ENCODE measurements around the gene UXS1. TPM values are rescaled to one million over a fixed set of nuclear protein-coding genes. Genes with fewer than 3 reads are reported as not detected.

UXS1 gene
- total RNA-seq, 1 donor from 2014 or later: 141 TPM

DNA sequence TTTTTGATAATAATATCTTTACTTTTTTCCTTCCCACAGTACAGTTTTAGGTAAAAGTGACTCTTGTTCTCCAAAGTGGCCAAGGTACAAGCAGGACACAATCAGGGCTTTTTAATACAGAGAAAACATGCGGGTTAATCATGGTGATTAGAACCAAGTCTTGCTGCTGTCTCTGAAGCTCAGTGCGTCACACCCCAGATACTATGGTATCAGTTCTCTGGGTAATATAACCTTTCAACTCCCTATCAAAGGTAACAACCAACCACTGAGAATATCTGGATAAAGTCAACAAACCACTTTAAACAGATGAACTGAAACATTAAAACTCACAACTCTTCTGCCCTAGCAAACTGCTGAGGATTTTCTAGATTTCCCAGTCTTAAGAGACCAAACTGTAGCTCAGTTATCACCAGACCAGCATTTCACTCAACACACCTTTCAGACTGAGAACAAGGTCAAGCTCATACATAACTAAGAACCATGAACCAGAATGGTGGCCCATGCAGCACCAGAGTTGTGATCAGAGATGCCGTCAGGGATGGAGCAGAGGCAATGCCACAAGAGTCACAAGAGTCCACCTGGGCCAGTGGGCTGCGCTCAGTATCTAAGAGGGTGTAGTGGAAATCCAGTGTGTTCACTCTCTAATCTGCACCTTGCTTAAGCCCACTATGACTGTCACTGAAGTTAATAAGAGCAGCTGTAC lies 103.0 kb downstream of the UXS1 start:
- DNase-seq (ENCODE audit: low read depth): no peak

DNA sequence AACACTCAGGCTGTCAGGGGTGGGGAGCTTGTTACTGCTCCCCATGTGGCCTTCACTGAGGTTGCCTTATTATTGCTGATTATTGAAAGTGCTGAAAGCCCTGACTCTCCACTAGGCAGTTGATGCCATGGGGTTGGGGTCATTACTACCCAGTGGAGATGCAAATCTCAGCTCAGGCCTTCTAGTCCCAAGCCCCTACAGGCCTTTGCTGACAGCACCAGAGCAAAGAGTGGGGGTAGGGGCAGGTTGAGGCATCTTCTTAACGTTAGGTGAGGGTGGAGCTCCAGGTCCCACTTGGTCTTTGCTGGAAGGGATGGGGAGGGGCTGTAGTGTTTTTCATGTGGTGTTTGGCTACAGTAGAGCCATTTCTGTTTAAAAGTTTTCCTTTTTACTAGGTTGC lies 104.5 kb downstream of the UXS1 start:
- no peak for DNase-seq (ENCODE audit: low read depth)

DNA sequence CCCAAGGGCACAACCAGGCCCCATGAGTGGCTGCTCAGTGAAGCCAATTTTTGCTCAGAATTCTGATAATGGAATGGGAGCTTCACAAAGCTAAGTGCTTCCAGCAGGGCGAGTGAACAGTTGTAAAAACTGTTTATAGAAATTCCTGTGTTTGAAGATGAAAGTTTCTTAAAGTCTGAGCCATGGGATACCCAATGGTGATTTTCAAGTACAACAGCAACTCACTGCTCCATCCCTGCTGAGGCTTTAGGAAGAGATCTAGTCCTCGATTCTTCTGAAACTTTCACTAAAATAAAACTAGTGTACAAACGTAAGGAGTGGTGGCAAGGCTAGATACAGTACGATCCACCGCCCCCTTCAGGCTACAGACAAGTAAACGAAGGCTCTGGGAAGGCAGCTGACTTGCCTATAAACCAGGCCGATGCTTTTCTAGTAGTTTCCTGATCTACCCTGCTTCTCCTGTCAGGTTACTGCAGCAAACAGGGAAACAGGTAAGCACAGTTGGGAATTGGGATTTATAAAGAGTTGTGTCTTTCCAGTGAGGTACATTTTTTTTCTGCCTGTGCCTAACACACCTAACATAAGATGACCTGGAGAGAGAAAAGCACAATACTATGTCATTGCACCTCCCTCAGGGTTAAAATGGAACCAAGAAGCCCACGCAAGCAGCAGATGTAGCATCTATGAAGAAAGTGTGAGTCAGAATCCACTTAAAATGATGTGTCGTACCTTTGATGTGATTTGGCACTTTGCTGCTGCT lies 108.7 kb downstream of the UXS1 start:
- peak; percentile 14 for DNase-seq (ENCODE audit: low read depth)

DNA sequence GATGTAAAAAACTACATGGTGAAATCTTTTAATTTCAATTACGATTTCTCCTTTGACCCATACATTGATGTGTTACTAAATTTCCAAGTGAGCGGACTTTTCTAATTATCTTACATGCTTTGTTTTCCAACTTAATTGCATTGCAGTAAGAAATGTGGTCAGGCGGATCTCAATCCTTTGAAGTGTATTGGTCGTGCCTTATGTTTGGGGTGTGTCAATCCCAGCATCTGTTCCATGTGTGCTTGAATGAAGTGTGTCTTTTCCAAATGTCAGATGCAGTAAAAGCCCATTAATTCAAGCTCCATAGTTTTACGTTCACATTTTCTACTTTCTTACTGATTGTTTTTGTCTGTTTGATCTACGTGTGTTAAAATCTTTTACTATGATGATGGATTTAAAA lies 113.1 kb downstream of the UXS1 start:
- no peak for DNase-seq (ENCODE audit: low read depth)

DNA sequence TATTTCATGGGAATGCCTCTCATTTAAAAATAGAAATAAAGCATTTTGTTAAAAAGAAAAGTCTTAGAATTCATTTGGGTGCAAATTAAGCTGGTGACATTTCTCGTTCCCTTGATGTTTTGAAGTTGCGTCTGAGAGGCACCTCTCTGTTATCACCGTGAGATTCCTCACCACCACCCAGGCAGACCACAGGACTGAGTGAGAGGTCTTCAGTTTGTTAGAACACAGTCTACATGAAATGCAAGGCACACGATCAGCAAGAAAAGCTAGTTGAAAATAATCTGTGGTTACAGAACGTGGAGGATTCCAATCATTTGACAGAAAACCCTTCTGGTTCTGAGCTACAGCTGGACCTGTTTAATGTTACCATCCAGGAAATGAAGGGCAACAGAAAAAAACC lies 116.0 kb downstream of the UXS1 start:
- DNase-seq (ENCODE audit: low read depth): no peak

DNA sequence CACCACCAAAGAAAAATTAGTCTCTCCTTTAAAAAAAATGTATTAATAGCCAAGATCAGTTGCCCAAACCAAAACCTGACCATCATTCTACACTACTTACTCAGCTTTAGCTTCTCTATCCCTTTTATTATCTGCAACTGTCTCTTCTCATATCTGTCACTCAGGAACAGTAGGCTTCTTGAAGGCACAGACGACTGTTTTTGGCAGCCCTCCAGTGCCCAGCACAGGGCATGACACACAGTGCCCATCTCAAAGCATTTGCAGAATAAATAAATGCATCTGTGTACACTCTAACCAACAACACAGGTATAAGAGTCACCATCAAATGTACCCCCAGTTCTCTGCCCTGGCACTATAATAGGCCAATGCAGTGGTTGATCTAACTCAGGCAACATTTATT lies 117.2 kb downstream of the UXS1 start:
- DNase-seq (ENCODE audit: low read depth): no peak

DNA sequence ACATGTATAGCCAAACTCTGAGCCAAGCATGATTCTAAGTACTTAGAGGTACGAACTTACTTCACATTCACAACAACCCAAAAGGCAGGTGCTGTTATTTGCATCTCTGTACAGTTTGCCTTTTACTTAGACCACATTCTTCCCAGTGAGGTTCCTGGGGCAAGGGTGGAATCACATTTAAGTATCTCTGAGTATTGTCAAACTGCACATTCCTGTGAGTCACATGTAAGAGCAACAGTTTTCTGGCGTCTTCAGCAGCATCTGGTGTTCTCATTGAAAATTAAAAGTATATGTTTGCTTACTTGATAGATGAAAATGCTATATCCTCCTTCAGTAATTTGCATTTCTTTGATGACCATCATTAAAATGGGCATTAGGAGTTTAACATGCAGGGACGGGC lies 119.1 kb downstream of the UXS1 start:
- DNase-seq (ENCODE audit: low read depth): no peak

DNA sequence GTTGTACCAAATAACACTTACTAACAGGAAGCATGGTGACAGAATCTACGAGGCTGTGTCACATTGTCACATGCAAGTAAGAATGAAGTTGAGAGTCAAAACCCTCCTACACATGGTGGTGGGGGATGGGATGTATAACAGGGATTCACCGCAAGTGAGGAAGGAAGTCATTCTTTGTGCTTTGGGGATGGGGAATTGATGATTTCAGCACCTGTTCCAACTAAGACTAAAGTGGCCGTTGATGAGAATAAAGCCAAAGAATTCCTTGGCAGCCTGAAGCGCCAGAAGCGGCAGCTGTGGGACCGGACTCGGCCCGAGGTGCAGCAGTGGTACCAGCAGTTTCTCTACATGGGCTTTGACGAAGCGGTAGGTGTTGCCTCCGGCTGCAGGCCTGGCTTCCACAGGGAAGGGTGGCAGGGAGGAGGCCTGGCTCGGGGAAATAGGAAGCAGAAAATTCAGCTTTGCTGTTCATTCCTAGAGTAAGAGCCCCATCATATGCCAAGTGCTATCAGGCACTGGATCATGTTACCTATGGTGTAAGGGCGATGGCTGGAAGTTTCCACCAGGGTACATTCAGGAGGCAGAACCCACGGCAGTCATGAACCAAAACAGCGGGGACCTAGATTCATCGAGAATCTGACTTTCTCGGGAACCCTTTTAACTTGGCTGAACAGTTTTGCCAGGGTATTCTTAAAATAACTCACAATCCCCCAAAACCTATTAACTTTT lies 120.3 kb downstream of the UXS1 start:
- DNase-seq (ENCODE audit: low read depth): no peak

DNA sequence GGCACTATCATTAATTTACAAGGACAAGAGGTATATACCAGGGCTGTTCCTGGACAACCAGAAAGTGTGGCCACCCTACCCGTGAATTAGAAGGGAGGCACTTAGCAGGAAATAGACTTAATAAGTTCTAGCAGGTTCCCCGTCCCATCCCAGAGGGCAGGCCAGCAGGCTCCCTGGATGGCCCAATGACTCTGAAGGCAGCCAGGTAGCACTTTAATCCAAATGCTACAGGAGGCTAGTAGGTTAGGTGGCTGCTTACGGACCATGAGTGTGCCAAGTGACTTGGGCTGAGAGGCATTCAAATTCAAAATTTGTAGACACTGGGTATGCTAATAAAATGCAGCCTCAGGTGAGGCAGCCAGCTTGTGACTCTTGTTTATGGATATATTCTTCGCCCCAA lies 123.9 kb downstream of the UXS1 start:
- no peak for DNase-seq (ENCODE audit: low read depth)

DNA sequence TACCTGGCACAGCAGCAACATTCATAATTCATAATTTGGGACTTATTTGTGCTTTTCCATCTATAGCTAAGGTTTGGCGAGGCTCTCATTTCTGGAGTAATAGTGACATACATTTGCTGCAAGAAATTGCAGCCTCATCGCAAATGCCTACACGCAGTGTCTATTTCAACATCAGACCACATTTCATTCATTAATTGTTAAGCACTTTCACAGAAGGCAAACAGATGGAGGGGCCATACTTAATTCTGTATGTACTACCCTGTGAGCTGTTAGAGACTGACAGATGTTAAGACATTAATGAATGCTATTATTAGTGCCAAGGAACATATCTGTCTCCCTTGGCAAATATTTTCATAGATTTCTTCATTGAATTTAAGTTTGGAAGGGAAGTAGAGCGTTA lies 125.7 kb downstream of the UXS1 start:
- no peak for DNase-seq (ENCODE audit: low read depth)

DNA sequence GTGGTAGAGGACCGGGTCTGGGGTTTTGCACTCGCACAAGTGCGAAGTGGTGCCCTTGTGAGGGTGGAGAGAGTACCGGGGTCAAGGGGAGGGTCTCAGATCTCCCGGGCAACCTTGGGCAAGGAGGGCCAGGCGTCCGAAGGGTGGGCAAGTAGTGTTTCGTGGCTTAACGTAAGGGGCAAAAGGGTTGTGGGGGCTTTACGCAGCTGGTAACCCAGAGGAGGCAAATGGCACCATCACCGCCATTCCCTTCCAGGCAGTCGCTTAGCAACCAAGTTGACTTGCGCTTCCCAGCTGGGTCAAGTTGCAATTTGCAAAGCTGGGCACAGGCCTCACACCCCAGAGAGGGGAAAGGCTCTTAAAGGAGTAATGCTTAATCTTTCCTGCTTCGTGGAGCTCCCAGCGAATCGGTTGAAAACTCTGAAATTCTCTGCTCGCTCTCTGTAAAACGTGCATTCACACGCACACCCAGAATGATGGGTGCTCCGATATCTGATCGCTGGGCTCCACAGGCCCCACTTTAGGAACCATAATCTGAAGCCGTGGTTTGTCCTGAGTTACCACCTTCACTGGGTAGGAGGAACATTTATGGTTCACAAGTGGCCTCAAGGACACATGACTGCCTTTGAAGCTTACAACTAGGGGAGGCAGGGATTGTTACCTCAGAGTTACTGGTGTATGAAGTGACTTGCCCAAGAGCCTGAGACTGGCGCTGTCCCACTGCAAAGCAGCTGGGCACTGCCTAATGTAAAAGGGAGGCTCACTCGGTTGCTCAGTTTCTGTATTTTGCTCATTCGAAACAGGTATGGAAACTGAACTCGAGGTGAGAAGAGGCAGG lies 127.9 kb downstream of the UXS1 start:
- DNase-seq (ENCODE audit: low read depth): peak; percentile 28

DNA sequence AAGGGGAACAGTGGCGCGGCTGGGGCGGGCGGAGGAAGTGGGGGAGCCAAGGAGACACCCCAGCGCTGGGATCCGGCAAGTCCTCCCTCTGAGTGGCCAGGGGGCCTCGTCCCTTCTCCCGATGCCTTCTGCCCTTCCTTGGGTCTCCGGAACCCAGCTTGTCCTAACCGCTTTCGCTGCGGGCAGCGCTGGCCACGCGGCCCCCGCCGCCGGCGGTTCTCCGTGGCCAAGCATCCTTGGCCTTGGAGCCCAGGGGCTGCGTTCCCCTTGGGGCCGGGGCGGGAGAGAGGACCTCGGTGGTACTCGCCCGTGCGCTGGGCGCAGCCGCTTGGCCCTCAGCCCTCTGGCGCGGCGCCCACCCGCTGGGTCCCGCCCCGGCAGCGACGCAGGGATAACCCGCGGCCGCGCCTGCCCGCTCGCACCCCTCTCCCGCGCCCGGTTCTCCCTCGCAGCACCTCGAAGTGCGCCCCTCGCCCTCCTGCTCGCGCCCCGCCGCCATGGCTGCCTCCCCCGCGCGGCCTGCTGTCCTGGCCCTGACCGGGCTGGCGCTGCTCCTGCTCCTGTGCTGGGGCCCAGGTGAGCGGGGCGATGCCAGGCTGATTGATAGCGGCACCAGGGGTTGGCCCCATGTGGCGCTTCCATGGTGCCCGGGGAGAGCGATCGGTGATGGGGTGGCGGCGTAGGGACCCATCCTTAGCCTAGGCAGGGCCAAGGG lies 128.7 kb downstream of the UXS1 start:
- no peak for DNase-seq (ENCODE audit: low read depth)

DNA sequence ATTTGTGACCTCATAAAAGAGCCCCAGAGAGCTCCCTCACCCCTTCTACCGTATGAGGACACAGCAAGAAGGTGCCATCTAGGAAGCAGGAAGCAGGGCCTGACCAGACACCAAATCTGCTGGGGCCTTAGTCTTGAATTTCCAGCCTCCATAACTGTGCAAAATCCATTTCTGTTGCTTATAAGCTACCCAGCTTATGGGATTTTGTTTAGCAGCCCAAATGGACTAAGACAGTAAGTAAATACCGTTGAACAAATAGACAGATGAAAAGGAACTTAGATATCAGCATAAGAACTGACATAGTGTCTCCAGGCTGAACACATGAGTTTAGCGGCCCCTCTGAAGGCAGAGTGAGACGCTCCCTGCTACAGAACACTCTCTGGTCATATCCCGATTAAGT lies 130.9 kb downstream of the UXS1 start:
- DNase-seq (ENCODE audit: low read depth): no peak

DNA sequence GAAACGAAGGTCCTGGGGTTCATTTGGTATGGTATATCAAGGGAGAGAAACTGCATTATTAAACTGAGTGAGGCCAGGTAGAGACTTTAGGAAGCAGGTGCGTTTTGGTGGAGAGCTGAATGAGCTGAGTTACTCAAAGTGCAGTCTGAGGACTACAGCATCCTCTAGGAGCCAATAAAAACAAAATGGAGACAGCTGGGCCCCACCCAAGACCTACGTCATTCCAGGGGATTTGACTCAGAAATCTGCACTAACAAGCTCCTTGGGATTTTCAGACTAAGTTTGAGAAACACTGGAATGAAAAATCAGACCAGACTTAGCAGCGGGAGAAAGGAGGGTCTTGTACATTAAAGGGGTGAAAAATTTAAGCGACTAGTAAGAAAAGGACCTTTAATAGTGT lies 131.5 kb downstream of the UXS1 start:
- DNase-seq (ENCODE audit: low read depth): no peak

DNA sequence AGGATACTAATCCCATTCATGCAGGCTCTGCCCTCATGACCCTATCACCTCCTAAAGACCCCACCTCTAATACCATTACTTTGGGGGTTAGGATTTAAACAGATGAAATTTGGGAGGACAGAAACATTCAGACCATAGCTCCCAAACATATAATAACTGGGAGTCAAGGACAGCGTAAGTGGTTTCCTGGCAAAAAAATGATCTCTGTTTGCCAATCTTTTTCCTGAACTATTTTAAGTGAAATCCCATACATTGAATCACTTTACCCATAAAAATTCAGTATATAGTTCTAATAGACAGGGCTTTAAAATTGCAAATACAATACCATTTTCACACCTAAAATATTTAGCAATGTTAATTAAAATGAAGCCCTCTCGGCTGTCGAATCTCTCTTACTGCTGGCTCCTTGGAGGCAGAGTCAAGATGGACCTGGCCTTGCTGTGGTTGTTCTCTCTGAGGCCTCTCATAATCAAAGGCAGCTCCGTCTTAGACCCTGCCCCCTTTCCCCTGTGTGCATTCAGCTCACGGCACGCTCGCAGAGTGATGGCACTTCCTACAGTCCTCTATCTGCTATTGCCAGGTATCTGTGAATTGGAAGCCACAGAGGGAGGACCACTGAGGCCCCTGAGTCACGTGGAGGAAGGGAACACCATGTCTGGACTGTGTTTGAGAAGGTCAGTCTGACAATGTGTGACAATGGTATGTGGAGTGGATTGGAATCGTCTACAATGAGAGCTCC lies 132.3 kb downstream of the UXS1 start:
- DNase-seq (ENCODE audit: low read depth): no peak

DNA sequence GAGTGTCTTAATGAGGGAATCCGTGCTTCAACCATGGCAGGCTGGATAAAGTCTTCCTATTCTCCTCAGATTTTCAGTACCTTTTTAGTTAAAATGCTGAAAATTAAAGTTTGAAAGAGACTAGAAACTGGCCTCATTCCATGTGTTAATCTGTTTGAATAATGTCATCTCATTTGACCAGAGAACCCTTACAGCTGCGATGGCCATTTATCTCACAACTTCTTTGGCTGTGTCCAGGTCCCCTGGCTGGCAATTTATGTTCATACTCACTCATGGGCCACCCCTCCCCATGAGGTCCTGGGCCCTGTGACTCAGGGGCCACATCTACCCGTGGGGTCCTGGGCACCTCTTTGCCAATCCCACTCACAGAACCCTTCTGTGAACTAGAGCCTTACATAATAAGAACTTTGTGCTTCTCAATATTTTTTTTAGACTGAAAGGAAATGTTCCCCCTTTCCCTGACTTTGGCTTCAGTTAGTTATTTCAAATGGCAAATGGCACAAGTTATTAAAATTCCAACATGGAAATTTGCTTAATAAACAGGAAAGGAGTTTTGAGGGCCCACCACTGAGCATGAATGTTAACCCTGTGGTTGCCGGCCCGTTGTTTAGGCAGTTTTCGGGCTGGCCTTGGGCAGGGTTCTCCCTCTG lies 134.6 kb downstream of the UXS1 start:
- no peak for DNase-seq (ENCODE audit: low read depth)

DNA sequence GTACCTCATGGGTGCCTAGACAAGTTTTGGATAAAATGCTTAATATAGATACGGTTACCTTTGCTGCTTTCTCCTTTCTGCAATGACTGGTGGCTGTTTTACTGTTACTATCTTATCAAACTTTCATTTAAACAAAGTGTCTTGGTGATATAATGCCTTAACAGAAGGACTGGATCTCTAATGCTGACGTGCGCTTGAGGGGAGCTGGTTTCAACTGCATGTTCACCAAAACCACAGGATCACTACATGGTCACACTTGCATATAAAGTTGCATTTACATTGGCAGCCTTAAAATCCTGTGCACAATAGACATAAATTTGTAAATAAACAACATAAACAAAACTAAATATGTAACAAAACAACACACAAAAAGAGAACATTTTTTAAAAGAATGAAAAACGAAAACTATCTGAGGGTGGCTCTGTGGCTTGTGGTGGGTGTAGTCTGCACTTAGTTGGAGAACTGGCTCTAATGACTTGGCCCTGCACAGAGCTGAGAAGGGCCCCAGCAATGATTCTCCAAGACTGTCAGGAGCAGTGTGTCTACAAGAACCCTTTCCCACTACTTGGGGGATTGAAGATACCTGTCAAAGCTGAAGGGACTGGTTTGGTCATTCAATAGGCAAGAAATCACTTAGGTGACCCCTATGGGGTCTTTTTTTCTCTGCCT lies 135.5 kb downstream of the UXS1 start:
- no peak for DNase-seq (ENCODE audit: low read depth)

DNA sequence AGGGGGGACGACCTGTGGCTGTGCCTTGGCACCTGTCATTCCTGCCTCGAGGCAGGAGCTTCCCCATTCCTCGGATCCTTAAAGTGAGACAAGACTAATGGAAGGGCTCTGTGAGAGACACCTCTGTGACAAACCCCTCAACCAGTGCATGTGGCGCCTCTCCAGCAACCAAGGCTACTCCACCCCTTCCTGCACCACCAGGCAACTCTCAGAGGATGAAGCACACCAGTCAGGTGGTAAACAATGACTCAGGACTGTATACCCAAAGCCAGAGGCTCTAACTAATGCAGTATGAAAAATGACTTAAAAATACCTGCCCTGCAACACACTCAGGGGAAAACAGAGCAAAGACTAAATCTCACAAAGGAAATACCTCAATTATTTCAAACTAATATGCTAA lies 136.9 kb downstream of the UXS1 start:
- peak; percentile 36 for DNase-seq (ENCODE audit: low read depth)

DNA sequence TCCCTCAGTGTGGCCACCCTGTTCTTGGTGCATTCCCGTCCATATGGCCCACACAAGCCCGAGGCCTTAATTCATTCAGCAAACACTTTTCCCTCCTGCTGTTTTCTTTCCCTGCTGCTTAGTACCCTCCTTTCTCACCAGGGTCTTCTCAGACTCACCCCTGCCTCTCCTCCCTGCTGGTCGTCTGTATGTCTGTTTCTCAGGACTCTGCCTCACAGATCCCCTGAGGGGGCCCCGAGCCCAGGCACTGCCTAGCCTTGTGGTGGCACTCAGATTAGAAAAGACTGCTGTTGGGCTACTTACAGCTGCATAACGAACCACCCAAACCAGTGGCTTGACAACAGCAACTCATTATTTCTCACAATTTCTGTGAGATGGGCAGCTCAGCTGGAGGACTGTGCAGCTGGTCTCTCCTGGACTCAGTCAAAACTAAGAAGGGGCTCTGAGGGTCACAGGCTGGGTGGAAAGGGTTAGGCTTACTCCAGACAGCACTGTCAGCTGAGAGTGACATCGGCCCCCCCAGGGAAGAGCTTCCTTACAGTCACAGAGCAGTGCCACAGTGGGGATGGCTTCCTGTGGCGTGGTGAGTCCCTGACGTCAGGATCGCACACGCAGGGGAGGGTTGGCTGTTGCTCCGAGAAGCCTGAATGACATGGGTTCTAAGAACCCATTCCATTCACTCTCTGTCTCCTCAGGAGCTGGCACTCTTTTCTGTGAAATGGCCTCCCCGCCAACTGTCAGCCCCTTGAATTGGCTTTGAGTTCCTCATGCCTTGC lies 139.0 kb downstream of the UXS1 start:
- no peak for DNase-seq (ENCODE audit: low read depth)
